Measurements from ENCODE around the gene CA11.

CA11 gene

DNA sequence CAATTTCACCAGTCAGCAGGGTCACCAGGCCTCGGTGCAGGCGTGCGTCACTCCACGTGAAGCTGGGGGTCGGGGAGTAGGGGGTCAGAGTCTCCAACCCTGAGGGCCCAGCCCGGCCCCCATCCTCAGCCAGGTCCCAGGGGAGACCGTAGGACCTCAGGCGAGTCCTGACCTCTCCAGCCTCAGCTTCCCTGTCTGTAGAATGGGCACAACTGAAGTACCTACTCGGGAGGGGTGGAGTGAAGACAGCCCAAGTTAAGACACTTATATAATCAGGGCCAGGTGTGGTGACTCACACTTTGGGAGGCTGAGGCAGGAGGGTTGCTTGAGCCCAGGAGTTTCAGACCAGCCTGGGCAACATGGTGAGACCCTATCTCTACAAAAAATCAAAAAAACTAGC, 42.1 kb downstream of the CA11 start:
- TF ChIP-seq, protein P1, sequence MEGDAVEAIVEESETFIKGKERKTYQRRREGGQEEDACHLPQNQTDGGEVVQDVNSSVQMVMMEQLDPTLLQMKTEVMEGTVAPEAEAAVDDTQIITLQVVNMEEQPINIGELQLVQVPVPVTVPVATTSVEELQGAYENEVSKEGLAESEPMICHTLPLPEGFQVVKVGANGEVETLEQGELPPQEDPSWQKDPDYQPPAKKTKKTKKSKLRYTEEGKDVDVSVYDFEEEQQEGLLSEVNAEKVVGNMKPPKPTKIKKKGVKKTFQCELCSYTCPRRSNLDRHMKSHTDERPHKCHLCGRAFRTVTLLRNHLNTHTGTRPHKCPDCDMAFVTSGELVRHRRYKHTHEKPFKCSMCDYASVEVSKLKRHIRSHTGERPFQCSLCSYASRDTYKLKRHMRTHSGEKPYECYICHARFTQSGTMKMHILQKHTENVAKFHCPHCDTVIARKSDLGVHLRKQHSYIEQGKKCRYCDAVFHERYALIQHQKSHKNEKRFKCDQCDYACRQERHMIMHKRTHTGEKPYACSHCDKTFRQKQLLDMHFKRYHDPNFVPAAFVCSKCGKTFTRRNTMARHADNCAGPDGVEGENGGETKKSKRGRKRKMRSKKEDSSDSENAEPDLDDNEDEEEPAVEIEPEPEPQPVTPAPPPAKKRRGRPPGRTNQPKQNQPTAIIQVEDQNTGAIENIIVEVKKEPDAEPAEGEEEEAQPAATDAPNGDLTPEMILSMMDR (IDR thresholded peaks at IDR 0.05; ENCODE audit: insufficient read depth, low read length, poor library complexity, severe bottlenecking): no peak
- H3K27me3 ChIP-seq (replicated peaks; ENCODE audit: control insufficient read depth, insufficient read depth, low read length): no peaks in the 10 kb centered on the region
- H3K4me3 ChIP-seq (replicated peaks; ENCODE audit: low read depth, low read length): no peak overlapping the region
- no peaks in the 10 kb centered on the region for H3K36me3 ChIP-seq (ENCODE audit: control insufficient read depth, insufficient read depth, low read length)
- DNase-seq (ENCODE audit: extremely low read depth, insufficient read length): no peak

DNA sequence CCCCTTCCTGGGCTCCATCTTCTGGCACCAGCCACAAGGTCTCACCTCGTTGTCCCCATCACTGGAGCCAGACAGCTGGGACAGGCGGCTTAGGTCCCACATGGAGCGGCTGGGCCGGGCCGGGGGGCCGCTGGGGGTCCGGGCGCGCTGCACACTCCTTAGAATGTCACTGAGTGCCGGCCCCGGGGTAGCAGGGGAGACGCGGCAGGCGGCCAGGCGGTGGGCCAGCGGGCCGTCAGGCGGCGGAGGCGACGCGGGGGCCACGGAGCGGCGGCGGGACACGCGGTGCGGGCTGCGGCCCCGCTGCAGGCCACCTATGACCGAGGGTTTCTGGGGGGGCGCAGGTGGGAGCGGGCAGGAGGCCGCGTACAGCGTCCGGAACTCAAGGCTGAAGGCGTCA, 42.5 kb downstream of the CA11 start:
- TF ChIP-seq, protein P1 (IDR thresholded peaks at IDR 0.05; ENCODE audit: insufficient read depth, low read length, poor library complexity, severe bottlenecking): no peak
- H3K36me3 ChIP-seq (ENCODE audit: control insufficient read depth, insufficient read depth, low read length): no peaks in the 10 kb centered on the region
- H3K27me3 ChIP-seq (replicated peaks; ENCODE audit: control insufficient read depth, insufficient read depth, low read length): no peaks in the 10 kb centered on the region
- no peak overlapping the region for H3K4me3 ChIP-seq (replicated peaks; ENCODE audit: low read depth, low read length)
- DNase-seq (ENCODE audit: extremely low read depth, insufficient read length): no peak

DNA sequence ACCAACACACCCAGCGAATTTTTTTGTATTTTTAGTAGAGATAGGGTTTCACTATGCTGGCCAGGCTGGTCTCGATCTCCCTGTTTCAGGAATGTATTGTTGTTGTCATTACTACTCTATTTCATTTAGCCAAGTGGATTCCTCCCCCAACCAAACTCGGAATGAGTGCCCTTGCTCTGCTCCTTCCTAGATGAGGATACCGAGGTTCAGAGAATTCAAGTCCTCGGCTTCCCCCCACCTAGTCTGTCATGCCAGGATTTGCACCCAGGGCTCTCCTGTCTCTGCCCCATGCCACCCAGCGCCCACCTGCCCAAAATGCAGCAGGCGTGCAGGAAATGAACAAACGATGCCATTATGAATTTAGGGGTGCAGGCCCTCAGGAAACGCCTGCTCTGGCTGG, 43.0 kb downstream of the CA11 start:
- no peak for DNase-seq (ENCODE audit: extremely low read depth, insufficient read length)
- no peaks in the 10 kb centered on the region for H3K27me3 ChIP-seq (replicated peaks; ENCODE audit: control insufficient read depth, insufficient read depth, low read length)
- H3K4me3 ChIP-seq (replicated peaks; ENCODE audit: low read depth, low read length): no peak overlapping the region
- TF ChIP-seq, protein P1 (IDR thresholded peaks at IDR 0.05; ENCODE audit: insufficient read depth, low read length, poor library complexity, severe bottlenecking): no peak
- H3K36me3 ChIP-seq (ENCODE audit: control insufficient read depth, insufficient read depth, low read length): no peaks in the 10 kb centered on the region

GRCh38 chr19:48600679-48601417, 45.1 kb downstream of the CA11 start:
- DNase-seq (ENCODE audit: extremely low read depth, insufficient read length): no peak
- Histone ChIP-seq H3K4me3 (replicated peaks; ENCODE audit: low read depth, low read length) (no peak overlapping the region), H3K27me3 (replicated peaks; ENCODE audit: control insufficient read depth, insufficient read depth, low read length) (no peaks in the 10 kb centered on the region), H3K36me3 (ENCODE audit: control insufficient read depth, insufficient read depth, low read length) (no peaks in the 10 kb centered on the region)
- TF ChIP-seq, protein P1 (IDR thresholded peaks at IDR 0.05; ENCODE audit: insufficient read depth, low read length, poor library complexity, severe bottlenecking): no peak

DNA sequence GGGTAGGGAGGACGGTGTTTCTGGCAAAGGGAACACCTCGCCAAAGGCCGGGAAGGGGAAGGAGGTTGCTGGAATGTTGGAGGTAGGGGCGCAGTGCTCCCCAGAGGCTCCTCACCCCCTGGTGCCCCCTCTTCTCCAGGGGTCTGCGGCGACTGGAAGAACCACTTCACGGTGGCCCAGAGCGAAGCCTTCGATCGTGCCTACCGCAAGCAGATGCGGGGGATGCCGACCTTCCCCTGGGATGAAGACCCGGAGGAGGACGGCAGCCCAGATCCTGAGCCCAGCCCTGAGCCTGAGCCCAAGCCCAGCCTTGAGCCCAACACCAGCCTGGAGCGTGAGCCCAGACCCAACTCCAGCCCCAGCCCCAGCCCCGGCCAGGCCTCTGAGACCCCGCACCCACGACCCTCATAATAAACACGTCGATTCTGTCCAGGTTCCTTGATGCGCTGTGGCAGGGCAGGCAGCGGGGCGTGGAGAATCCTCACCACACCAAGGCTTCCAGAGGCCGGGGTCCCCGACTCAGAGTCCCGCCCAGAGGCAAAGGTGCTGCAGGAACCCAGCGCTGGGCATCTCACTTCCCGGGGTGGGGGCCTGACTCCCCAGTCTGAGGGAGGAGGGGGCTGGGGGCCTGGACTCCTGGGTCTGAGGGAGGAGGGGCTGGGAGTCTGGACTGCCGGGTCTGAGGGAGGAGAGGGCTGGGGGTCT, 46.8 kb downstream of the CA11 start:
- Histone ChIP-seq H3K4me3 (replicated peaks; ENCODE audit: low read depth, low read length) (no peak overlapping the region), H3K27me3 (replicated peaks; ENCODE audit: control insufficient read depth, insufficient read depth, low read length) (no peaks in the 10 kb centered on the region), H3K36me3 (ENCODE audit: control insufficient read depth, insufficient read depth, low read length) (no peaks in the 10 kb centered on the region)
- TF ChIP-seq, protein P1 (IDR thresholded peaks at IDR 0.05; ENCODE audit: insufficient read depth, low read length, poor library complexity, severe bottlenecking): no peak
- DNase-seq (ENCODE audit: extremely low read depth, insufficient read length): no peak
